Peyer's patch (tissue), 4 donors: Measurements from ENCODE around the gene ANTXR1.

Experiments used
- CTCF ChIP-seq, 6 experiments: fragments of 450-650 bp in 4 of 6; fragments of 200-600 bp in 2 of 6; sonication (generic) in 1 of 6; IDR thresholded peaks; one replicate each; pipeline ENCODE4 v1.5.1; 2017 to 2019; ENCODE audit warnings: antibody characterized with exemption in 6 of 6, mild to moderate bottlenecking in 3 of 6, moderate library complexity in 1 of 6
- POLR2A ChIP-seq, 2 donors: fragments of 450-650 bp; IDR thresholded peaks; one replicate each; pipeline ENCODE4 v1.5.1; 2017; ENCODE audit warnings: antibody characterized with exemption in 2 of 2, mild to moderate bottlenecking in 2 of 2, moderate library complexity in 2 of 2

GRCh38 chr2:69209482-69209881, 196.5 kb downstream of the ANTXR1 start:
- TF ChIP-seq CTCF (IDR thresholded peaks at IDR 0.05) (no peak), POLR2A (IDR thresholded peaks at IDR 0.05) (no peak)
